K562 (cell line): ENCODE measurements around the gene UBE2N. TPM values are rescaled to one million over a fixed set of nuclear protein-coding genes. Genes with fewer than 3 reads are reported as not detected.

Experiments
- BRD4 ChIP-seq: fragments of 200-600 bp; sonication (generic); IDR thresholded peaks from 2 replicates; pipeline ENCODE4 v1.6.1; 2017; ENCODE audit warnings: inconsistent platforms
- ETS1 ChIP-seq: conservative IDR thresholded peaks from 2 replicates; pipeline ENCODE4 v1.6.1; 2011; ENCODE audit warnings: low read depth, mild to moderate bottlenecking, low read length; ENCODE audit not compliant: control insufficient read depth
- FIP1L1 ChIP-seq: fragments of 200-400 bp; formaldehyde crosslinking; IDR thresholded peaks from 2 replicates; pipeline ENCODE4 v1.6.1; 2018; ENCODE audit warnings: mild to moderate bottlenecking, low read depth, low read length; ENCODE audit not compliant: poor library complexity, severe bottlenecking
- FOS ChIP-seq: IDR thresholded peaks from 3 replicates; pipeline ENCODE4 v1.6.1; 2011; ENCODE audit not compliant: insufficient read length; ENCODE audit errors: extremely low read depth
- GATA2 ChIP-seq: sonication (generic); formaldehyde crosslinking; IDR thresholded peaks from 2 replicates; pipeline ENCODE4 v1.4.0; 2020; ENCODE audit warnings: mild to moderate bottlenecking, missing genetic modification reagents
- HBP1 ChIP-seq: fragments of 450-650 bp; formaldehyde crosslinking; IDR thresholded peaks from 2 replicates; pipeline ENCODE4 v1.4.0; 2022; ENCODE audit warnings: missing genetic modification characterization
- MYBL2 ChIP-seq, 2 experiments: fragments of 450-650 bp in 1 of 2; sonication (generic) in 1 of 2; formaldehyde crosslinking in 1 of 2; IDR thresholded peaks; 2 replicates each; pipeline versions ENCODE4 v1.6.1 to v1.8.1; 2017 to 2022; ENCODE audit warnings: borderline replicate concordance in 1 of 2, inconsistent platforms in 1 of 2, low read depth in 1 of 2, mild to moderate bottlenecking in 1 of 2, missing genetic modification reagents in 1 of 2, moderate library complexity in 1 of 2
- PML ChIP-seq: IDR thresholded peaks from 2 replicates; pipeline ENCODE4 v1.6.1; 2012; ENCODE audit warnings: low read length, inconsistent platforms
- PYGO2 ChIP-seq: fragments of 450-650 bp; IDR thresholded peaks from 2 replicates; pipeline ENCODE4 v1.6.1; 2016; ENCODE audit warnings: mild to moderate bottlenecking, missing genetic modification characterization, moderate library complexity, missing compliant biosample characterization
- RBM15 ChIP-seq: fragments of 200-400 bp; formaldehyde crosslinking; IDR thresholded peaks from 2 replicates; pipeline ENCODE4 v1.6.1; 2018; ENCODE audit warnings: mild to moderate bottlenecking, low read length, moderate library complexity; ENCODE audit not compliant: insufficient read depth
- SRF ChIP-seq, 2 experiments: fragments of 250-450, 450-650 bp in 1 of 2; sonication (Bioruptor Pico) in 1 of 2; sonication (generic) in 1 of 2; formaldehyde crosslinking; IDR thresholded peaks; 2 replicates each; pipeline versions ENCODE4 v1.5.0 to v1.5.1; 2020 to 2022; ENCODE audit warnings: mild to moderate bottlenecking in 1 of 2, missing genetic modification reagents in 1 of 2
- SUPT5H ChIP-seq: fragments of 450-650 bp; IDR thresholded peaks from 2 replicates; pipeline ENCODE4 v1.6.1; 2016
- TCF7 ChIP-seq: sonication (generic); IDR thresholded peaks from 2 replicates; pipeline ENCODE4 v1.6.1; 2016; ENCODE audit warnings: antibody characterized with exemption, borderline replicate concordance
- U2AF1 ChIP-seq: fragments of 200-400 bp; formaldehyde crosslinking; optimal IDR thresholded peaks from 2 replicates; pipeline ENCODE3; 2017; ENCODE audit warnings: mild to moderate bottlenecking, low read depth, low read length, moderate library complexity
- ZNF512 ChIP-seq: IDR thresholded peaks from 2 replicates; pipeline ENCODE4 v1.6.1; 2016; ENCODE audit warnings: missing genetic modification characterization, missing compliant biosample characterization
- ZNF583 ChIP-seq: fragments of 250-450 bp; sonication (Bioruptor Pico); IDR thresholded peaks from 2 replicates; pipeline ENCODE4 v1.4.0; 2020
- ZNF584 ChIP-seq: fragments of 200-800 bp; sonication (Bioruptor generic); IDR thresholded peaks from 2 replicates; pipeline ENCODE4 v1.6.1; 2016; ENCODE audit warnings: low read depth, mild to moderate bottlenecking, missing genetic modification characterization, missing compliant biosample characterization
- polyA plus RNA-seq, 8 experiments: library from polyadenylated mRNA; depleted of rRNA in 4 of 8; stranded (reverse) in 5 of 8; unstranded in 3 of 8; fragments of >200 nt; fragmentation: Nextera tagmentation in 2 of 8; fragmentation: Illumina TruSeq in 1 of 8; extraction: Ambion mirVana in 2 of 8; extraction: Trizol in 1 of 8; gene quantifications; 2 replicates each; pipeline versions ENCODE4 v1.2.1 to v1.2.3, GENCODE V29; 2011 to 2014; ENCODE audit warnings: inconsistent platforms in 1 of 8, missing spikeins in 1 of 8
- total RNA-seq, 7 experiments: library from RNA; depleted of rRNA in 6 of 7; stranded (reverse); fragments of >200 nt in 6 of 7; fragmentation: Illumina TruSeq in 2 of 7; extraction: Trizol in 2 of 7; gene quantifications; 2 replicates each; pipeline versions ENCODE4 v1.2.1 to v1.2.3, GENCODE V29; 2011 to 2021; ENCODE audit warnings: low replicate concordance in 1 of 7
- TF ChIP-seq, protein P1 (sequence below): sonication (generic); formaldehyde crosslinking; IDR thresholded peaks from 2 replicates; pipeline ENCODE4 v1.8.1; 2023; ENCODE audit warnings: mild to moderate bottlenecking, missing genetic modification reagents
- TF ChIP-seq, protein P2 (sequence below): fragments of 250-450 bp; sonication (Bioruptor Pico); IDR thresholded peaks from 2 replicates; pipeline ENCODE4 v1.8.0; 2021; ENCODE audit warnings: mild to moderate bottlenecking, moderate library complexity

Gene UBE2N
- total and polyA plus RNA-seq, 9 of the 15 experiments (the other 6 are each of a cell fraction or from before 2014, with no cell fraction given): 189 to 826 (median 260) TPM

- TF ChIP-seq ZNF584 (CRISPR knock-in tag): no peak
- no peak for TF ChIP-seq SRF (CRISPR knock-in tag; IDR thresholded peaks at IDR 0.05)
- TF ChIP-seq TCF7: no peak
- TF ChIP-seq RBM15: no peak
- TF ChIP-seq ZNF583 (CRISPR knock-in tag): no peak
- no peak for TF ChIP-seq PML
- TF ChIP-seq, protein P1, sequence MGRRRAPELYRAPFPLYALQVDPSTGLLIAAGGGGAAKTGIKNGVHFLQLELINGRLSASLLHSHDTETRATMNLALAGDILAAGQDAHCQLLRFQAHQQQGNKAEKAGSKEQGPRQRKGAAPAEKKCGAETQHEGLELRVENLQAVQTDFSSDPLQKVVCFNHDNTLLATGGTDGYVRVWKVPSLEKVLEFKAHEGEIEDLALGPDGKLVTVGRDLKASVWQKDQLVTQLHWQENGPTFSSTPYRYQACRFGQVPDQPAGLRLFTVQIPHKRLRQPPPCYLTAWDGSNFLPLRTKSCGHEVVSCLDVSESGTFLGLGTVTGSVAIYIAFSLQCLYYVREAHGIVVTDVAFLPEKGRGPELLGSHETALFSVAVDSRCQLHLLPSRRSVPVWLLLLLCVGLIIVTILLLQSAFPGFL (CRISPR knock-in tag): no peak
- TF ChIP-seq GATA2: no peak
- no peak for TF ChIP-seq SUPT5H
- TF ChIP-seq, protein P2, sequence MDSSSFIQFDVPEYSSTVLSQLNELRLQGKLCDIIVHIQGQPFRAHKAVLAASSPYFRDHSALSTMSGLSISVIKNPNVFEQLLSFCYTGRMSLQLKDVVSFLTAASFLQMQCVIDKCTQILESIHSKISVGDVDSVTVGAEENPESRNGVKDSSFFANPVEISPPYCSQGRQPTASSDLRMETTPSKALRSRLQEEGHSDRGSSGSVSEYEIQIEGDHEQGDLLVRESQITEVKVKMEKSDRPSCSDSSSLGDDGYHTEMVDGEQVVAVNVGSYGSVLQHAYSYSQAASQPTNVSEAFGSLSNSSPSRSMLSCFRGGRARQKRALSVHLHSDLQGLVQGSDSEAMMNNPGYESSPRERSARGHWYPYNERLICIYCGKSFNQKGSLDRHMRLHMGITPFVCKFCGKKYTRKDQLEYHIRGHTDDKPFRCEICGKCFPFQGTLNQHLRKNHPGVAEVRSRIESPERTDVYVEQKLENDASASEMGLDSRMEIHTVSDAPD (CRISPR knock-in tag): no peak
- peak; percentile 14 for TF ChIP-seq FIP1L1
- no peak for TF ChIP-seq PYGO2
- peak; percentile 95 for TF ChIP-seq HBP1 (CRISPR knock-in tag)
- TF ChIP-seq ETS1: peak; percentile 41; the same call in 1 of the 2 replicates
- 0 out of 2 replicates have a peak, but pooled peaks have one; percentile 67 for TF ChIP-seq BRD4
- no peak for TF ChIP-seq U2AF1
- no peak for TF ChIP-seq MYBL2 (IDR thresholded peaks at IDR 0.05; ENCODE audit: low read depth)
- TF ChIP-seq MYBL2 (CRISPR knock-in tag; IDR thresholded peaks at IDR 0.05; ENCODE audit: borderline replicate concordance): no peak
- TF ChIP-seq ZNF512: no peak
- TF ChIP-seq FOS: no peak
Measured at GRCh38 chr12:93441081-93441616, 598 bp downstream of the UBE2N start (continued).
